Stimulated activated CD4-positive, alpha-beta T cell treated with anti-CD3 and anti-CD28 coated beads, Interleukin-1b, Interleukin-23, amount 100 ng/mL, for 24 hours (primary cell): ENCODE results near the gene GPR135.
"Not testable (repeated sequence)": the region's sequence is repeated elsewhere in the genome, so short reads cannot be mapped to it uniquely, and the experiment has no call there.

Experiments used
- DNase-seq, 4 experiments: peaks; one replicate each; pipeline ENCODE4 v3.0.0-alpha.2; 2020; ENCODE audit warnings: low read depth in 4 of 4, low spot score in 1 of 4

Gene GPR135

GRCh38 chr14:59475709-59476108, 10.5 kb upstream of the GPR135 start:
- no peak for DNase-seq

- DNase-seq, result no peak
Observed at GRCh38 chr14:59474172-59474571, 9.0 kb upstream of the GPR135 start.

- peak in 3 of 4 experiments; percentile 18 to 36 (median 19) for DNase-seq
Observed at GRCh38 chr14:59464486-59465315, 479 bp downstream of the GPR135 start.

- peak in 2 of 4 experiments; percentile 13 to 14 for DNase-seq
Observed at GRCh38 chr14:59463787-59464485, 1.2 kb downstream of the GPR135 start.

GRCh38 chr14:59461891-59462290, 3.3 kb downstream of the GPR135 start:
- no peak for DNase-seq

- DNase-seq, result no peak
Observed at GRCh38 chr14:59460378-59460777, 4.8 kb downstream of the GPR135 start.

GRCh38 chr14:59458486-59458885, 6.7 kb downstream of the GPR135 start:
- DNase-seq, result no peak

- DNase-seq, result no peak
Observed at GRCh38 chr14:59455411-59455810, 9.8 kb downstream of the GPR135 start.

GRCh38 chr14:59454139-59454538, 11.0 kb downstream of the GPR135 start:
- no peak for DNase-seq

- DNase-seq, result no peak
Observed at GRCh38 chr14:59451849-59452248, 13.3 kb downstream of the GPR135 start.

GRCh38 chr14:59450716-59451115, 14.5 kb downstream of the GPR135 start:
- no peak for DNase-seq

- DNase-seq, result not testable (repeated sequence)
Observed at GRCh38 chr14:59448673-59449072, 16.5 kb downstream of the GPR135 start.

GRCh38 chr14:59439256-59439965, 25.8 kb downstream of the GPR135 start:
- no peak for DNase-seq

GRCh38 chr14:59438195-59438647, 27.0 kb downstream of the GPR135 start:
- no peak for DNase-seq

- no peak for DNase-seq
Observed at GRCh38 chr14:59435987-59436386, 29.2 kb downstream of the GPR135 start.

- no peak for DNase-seq
Observed at GRCh38 chr14:59435101-59435500, 30.1 kb downstream of the GPR135 start.

- DNase-seq, result no peak
Observed at GRCh38 chr14:59429790-59430189, 35.4 kb downstream of the GPR135 start.

GRCh38 chr14:59428581-59429012, 36.6 kb downstream of the GPR135 start:
- peak in 1 of 4 experiments; percentile 1 for DNase-seq

- no peak for DNase-seq
Observed at GRCh38 chr14:59427653-59428580, 37.3 kb downstream of the GPR135 start.

- DNase-seq, result no peak
Observed at GRCh38 chr14:59425322-59425935, 39.8 kb downstream of the GPR135 start.
